SK-N-SH treated with all-trans-retinoic acid at 6 μM for 48 hours (cell line): ENCODE results near the gene PRKCE.

Experiments
- ESRRG ChIP-seq: fragments of 250-450 bp; sonication (Bioruptor Pico); IDR thresholded peaks from 2 replicates; pipeline ENCODE4 v1.6.1; 2021; ENCODE audit warnings: mild to moderate bottlenecking
- ZNF565 ChIP-seq: fragments of 450-650 bp; formaldehyde crosslinking; conservative IDR thresholded peaks from 2 replicates; pipeline ENCODE4 v1.5.0; 2020; ENCODE audit warnings: low read depth, mild to moderate bottlenecking, moderate library complexity
- TF ChIP-seq, protein P1 (sequence below): fragments of 250-450 bp; sonication (Bioruptor Pico); IDR thresholded peaks from 2 replicates; pipeline ENCODE4 v1.8.0; 2020; ENCODE audit warnings: mild to moderate bottlenecking, moderate library complexity, borderline replicate concordance

DNA sequence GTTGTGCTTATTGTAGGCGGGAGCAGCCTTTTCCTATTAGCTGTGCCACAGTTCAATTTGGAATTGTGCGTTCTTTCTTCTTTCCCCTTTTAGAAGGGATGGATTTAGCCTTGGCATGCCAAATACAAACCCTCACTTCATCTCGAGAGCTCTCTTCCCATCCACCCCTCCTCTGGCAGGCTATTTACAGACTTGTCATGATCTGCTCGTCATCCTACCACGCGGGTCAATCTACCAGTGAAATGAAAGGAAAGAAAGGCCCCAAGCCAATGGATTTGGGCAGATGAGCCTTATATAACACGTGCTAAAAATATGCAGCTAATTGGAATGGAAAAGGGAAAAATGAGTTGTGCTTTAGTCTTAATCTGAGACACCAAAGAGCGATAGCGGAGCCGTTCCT lies 277.5 kb downstream of the PRKCE start:
- no peak for TF ChIP-seq ZNF565 (CRISPR knock-in tag)
- no peak for TF ChIP-seq ESRRG
- TF ChIP-seq, protein P1, sequence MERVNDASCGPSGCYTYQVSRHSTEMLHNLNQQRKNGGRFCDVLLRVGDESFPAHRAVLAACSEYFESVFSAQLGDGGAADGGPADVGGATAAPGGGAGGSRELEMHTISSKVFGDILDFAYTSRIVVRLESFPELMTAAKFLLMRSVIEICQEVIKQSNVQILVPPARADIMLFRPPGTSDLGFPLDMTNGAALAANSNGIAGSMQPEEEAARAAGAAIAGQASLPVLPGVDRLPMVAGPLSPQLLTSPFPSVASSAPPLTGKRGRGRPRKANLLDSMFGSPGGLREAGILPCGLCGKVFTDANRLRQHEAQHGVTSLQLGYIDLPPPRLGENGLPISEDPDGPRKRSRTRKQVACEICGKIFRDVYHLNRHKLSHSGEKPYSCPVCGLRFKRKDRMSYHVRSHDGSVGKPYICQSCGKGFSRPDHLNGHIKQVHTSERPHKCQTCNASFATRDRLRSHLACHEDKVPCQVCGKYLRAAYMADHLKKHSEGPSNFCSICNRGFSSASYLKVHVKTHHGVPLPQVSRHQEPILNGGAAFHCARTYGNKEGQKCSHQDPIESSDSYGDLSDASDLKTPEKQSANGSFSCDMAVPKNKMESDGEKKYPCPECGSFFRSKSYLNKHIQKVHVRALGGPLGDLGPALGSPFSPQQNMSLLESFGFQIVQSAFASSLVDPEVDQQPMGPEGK (CRISPR knock-in tag), result no peak
